Epidermal melanocyte (primary cell): ENCODE measurements around the gene VRK2.
"Not testable (repeated sequence)": the region's sequence is repeated elsewhere in the genome, so short reads cannot be mapped to it uniquely, and the experiment has no call there.

Source experiments
- DNase-seq: peaks from one replicate; pipeline ENCODE4 v3.0.0; 2011; ENCODE audit warnings: low spot score; ENCODE audit not compliant: insufficient read length

Gene VRK2

GRCh38 chr2:58107803-58108710, 61.5 kb downstream of the VRK2 start:
- DNase-seq: no peak

GRCh38 chr2:58109481-58109880, 62.9 kb downstream of the VRK2 start:
- DNase-seq: no peak

GRCh38 chr2:58110765-58111164, 64.2 kb downstream of the VRK2 start:
- DNase-seq: no peak

GRCh38 chr2:58113563-58113962, 67.0 kb downstream of the VRK2 start:
- DNase-seq: not testable (repeated sequence)

GRCh38 chr2:58120626-58121229, 74.1 kb downstream of the VRK2 start:
- DNase-seq: no peak

GRCh38 chr2:58122040-58122439, 75.4 kb downstream of the VRK2 start:
- no peak for DNase-seq

- no peak for DNase-seq
These were observed 75.9 kb downstream of the VRK2 start for GRCh38 chr2:58122540-58122939.

- DNase-seq: no peak
These were observed 80.5 kb downstream of the VRK2 start for GRCh38 chr2:58127111-58127510.

- no peak for DNase-seq
These were observed 83.6 kb downstream of the VRK2 start for GRCh38 chr2:58130238-58130637.

GRCh38 chr2:58131191-58132011, 84.8 kb downstream of the VRK2 start:
- DNase-seq: no peak

- no peak for DNase-seq
These were observed 86.8 kb downstream of the VRK2 start for GRCh38 chr2:58133395-58133794.

GRCh38 chr2:58135861-58136260, 89.3 kb downstream of the VRK2 start:
- no peak for DNase-seq

GRCh38 chr2:58137221-58137620, 90.6 kb downstream of the VRK2 start:
- no peak for DNase-seq

- no peak for DNase-seq
These were observed 91.2 kb downstream of the VRK2 start for GRCh38 chr2:58137856-58138255.

- DNase-seq: no peak
These were observed 91.9 kb downstream of the VRK2 start for GRCh38 chr2:58138396-58139030.

GRCh38 chr2:58140508-58141072, 94.0 kb downstream of the VRK2 start:
- no peak for DNase-seq

GRCh38 chr2:58145769-58146168, 99.2 kb downstream of the VRK2 start:
- DNase-seq: not testable (repeated sequence)

GRCh38 chr2:58146707-58147106, 100.1 kb downstream of the VRK2 start:
- DNase-seq: no peak

- no peak for DNase-seq
These were observed 108.7 kb downstream of the VRK2 start for GRCh38 chr2:58155160-58155778.

- DNase-seq: no peak
These were observed 110.2 kb downstream of the VRK2 start for GRCh38 chr2:58156780-58157179.

- no peak for DNase-seq
These were observed 111.1 kb downstream of the VRK2 start for GRCh38 chr2:58157754-58158153.
